AML-193 (cell line): ENCODE data around the gene MEGF11.

ENCODE experiments used
- DNase-seq, 2 experiments: peaks; one replicate each; lab custom pipeline; 2025; lab: John Stamatoyannopoulos, UW

Gene MEGF11

DNA sequence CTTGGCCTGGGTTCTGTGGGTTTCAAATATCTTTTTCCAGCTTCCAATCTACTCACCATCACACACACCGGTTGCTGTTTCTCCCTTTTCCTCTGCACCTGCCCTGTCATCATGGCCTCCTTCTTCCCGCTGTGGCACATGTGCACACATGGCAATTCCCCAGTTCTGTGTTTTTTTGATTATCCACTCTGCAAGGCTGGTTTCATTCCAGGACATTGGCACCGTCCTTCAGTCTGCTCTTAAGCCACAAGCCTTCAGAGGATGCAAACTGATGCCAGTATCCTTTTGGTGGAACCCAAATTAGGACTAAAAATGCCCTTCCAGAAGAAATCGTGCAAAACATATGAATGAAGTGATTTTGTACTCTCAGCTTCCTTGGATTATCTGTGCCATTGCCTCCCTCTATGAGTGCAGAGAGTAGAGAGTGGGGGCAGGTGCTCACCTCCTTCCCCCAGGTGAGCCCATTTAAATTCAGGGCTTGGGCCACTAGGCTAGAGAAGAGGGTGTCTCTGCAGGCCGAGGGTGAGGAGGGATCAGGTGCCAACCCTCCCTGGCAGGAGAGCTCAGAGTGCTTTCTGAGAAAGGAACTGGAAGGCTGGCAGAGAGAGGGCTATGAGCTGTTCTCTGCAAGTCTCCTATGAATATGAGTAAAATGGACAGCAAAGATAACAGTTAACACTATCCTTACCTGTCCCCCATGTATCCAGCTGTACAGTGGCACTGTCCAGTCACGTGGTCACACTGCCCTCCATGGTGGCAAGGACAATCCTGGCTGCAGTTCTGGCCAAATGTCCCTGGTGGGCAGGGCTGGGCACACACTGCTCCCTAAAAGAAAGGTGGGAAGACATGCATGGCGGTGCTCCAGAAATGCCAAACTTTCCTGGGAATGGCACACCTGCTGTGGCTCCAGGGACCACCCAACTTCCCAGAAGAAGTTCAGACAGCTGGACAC, 283.4 kb downstream of the MEGF11 start:
- no peak for DNase-seq

DNA sequence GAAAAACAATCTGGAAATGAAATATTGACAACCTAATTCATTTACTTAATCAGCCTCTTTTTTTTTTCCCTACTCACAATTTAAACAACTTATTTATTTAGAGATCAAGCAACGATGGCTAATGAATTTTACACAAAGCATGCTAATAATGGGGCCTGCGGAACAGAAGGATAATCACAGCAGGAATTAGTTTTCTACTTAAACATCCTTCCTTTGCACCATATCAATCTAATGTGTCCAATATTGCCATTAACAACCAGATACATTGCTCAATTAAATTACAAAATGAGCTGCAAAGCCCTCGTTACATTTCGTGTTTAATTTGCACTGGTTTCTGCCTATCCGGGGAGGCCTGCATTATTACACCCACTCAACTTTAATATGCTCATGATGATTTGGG, 285.0 kb downstream of the MEGF11 start:
- DNase-seq, result no peak

DNA sequence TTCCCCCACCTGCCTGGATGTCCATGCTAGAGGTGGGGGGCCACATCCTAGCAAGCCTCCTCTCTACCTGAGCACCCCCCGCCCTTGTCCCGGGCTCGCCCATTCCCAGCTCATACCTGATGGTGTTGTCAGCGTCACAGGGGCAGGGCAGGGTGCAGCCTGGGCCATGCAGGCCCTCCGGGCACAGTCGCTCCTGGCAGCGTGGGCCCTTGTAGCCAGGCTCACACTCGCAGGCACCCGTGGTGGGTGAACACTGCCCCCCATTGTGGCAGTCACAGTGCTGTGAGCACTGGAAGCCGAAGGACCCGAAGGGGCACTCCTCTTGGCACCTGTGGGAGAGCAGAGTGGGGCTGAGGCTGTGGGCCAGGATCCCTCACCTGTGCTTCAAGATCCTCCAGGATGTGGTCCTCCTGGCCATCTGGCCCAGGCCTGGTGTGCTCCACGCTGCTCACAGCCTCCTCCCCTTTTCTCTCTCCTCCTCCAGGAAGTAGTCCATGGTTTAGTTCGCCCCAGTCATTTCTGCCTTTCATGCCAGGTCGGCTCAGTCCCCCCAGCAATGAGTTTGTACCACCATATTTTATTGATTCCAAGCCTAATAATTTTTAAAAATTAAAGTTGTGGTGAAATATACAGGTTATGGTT, 288.6 kb downstream of the MEGF11 start:
- DNase-seq, result no peak

DNA sequence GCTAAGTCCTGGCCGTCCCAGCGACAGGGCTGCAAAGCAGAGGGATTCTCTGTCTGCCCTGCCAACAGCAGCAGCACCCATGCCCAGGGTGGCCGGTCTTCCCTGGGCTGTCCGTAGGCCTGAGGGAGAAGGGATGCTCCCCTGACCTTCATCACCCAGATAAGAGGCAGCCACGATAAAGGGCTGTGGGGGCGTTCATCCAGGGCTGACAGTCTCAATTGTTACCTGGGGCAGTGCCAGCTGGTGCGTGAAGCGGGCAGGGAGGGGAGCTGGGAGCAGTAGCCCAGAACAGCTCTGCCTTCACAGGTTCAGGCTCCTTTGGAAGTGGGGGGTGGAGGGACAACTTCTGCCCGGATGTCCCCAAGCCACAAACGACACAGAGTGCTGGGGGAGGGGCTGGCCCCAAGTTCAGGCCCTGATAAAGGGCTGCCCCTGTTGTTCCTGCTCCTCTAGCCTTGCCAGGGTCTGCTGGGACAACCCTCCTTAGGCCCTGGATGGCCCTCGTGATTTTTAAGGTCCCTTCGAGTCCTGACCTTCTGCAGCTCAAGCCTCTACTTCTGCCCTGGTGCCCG, 289.6 kb downstream of the MEGF11 start:
- no peak for DNase-seq

DNA sequence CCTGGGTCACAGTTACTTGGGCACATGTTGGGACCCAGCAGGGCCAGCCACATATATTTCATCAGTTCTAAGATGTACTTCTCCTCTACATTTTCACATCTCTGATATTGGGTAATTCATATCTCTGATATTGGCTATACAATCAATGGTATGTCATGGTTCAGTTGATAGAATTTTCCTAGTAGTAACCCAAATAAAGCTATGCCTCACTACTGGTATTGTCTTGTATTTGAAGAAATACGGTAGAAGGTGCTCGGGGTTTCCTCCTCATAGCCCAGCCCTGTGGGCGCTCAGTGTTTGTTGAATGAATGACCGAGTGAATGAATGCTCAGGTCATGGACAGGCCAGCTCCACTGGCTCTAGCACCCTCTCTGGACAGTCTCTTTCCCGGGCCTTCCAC, 290.2 kb downstream of the MEGF11 start:
- no peak for DNase-seq

DNA sequence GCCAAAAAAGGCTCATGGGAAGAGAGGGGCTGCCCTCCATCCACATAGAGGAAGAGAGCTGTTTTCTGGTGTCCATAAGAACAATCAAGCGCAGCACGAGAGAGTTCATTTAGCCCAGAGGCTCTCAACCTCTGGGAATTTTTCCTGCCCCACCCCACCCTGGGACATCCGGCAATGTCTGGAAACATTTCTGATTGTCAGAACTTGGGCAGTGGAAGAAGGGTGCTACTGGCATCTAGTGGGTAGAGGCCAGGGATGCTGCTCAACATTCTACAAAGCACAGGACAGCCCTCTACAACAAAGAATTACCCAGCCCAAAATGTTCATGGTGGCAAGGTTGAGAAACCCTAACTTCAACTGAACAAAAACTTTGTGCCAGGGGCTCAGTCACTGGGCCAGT, 291.4 kb downstream of the MEGF11 start:
- DNase-seq, result no peak

DNA sequence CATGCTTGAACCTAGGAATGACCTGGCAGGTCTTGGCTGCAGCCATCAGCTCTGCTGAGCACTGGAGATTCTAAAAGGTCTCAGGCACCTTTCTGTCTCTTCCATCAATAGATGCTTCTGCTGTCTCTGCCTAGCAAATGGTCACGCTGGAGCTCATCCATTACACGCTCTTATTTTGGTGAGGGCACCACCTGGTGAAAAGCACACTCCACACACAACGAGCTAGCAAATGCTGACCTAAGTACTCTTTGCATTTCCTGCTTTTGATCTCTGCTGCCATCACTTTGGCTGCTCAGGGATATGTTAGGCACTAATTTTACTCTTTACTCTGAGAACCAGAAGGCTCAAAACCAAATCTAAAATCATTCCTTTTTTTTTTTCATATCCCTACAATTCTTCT, 293.0 kb downstream of the MEGF11 start:
- no peak for DNase-seq

DNA sequence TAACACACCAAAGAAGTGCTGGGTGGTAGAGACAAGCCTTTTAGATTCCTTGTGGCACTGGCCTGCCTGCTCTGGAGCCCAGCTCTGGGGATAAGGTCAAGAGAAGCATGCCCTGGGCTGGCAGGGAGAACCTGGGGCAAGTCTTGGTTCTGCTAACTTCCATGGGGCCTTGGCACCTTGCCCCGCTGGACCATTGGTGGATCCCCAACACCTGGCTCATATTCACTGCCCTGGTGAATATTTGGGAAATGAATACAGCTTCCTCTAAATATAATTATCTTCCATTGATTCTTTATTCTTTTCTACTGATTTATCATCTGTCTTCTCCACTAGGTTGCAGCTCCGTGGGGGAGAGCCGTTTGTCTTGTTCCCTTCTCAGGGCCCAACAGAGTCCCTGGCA, 294.7 kb downstream of the MEGF11 start:
- no peak for DNase-seq

DNA sequence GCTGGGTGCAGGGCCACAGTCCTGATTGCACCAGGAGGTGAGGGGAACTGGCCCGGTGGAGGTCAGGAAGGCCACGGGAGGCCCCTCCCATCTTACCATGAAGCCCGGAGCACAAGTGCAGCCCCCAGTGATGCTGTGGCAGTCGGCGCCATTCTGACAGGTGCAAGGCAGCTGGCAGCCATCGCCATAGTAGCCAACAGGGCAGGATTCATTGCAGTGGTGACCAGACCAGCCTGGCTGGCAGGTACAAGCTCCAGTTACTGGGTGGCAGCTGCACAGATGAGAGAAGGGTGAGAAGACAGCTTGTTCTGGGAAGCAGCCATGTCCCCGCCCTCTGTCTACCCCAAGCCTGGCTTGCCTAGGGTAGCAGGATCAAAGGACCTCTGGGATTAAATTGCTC, 296.1 kb downstream of the MEGF11 start:
- no peak for DNase-seq

DNA sequence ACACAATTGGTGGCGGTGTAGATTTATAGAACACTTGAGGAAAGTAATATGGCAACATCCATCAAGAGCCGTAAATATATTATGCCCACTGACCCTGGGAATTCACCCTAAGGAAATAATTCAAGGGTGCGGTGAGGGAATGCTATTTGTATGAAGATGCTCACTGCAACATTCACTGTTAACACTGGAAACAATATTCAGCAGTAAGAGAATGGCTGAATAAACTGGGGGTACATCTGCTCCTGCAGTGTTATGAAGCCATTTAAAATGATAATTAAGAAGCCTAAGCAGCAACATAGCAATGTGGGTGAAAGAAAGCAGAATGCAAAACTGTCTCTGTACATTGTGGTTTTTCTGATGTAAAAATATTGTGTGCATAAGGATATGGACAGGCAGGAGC, 296.7 kb downstream of the MEGF11 start:
- no peak for DNase-seq

DNA sequence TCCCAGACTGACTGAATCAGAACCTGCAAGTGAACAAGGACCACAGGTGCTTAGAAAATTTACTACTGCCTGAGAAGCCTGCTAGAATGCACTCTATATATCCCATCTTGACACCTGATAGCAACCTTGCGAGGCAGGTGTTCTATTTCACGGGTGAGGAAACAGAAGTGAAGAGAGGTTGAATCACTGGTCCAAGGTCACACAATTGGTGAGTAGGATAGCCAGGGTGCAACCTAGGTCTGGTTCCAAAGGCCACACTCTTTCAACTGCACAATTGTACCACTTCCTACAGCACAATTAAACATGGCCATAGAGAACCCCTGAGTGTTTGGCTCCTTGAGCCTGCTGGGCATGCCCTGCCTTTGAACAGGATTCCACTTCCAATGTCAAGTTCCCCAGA, 297.2 kb downstream of the MEGF11 start:
- DNase-seq, result no peak

DNA sequence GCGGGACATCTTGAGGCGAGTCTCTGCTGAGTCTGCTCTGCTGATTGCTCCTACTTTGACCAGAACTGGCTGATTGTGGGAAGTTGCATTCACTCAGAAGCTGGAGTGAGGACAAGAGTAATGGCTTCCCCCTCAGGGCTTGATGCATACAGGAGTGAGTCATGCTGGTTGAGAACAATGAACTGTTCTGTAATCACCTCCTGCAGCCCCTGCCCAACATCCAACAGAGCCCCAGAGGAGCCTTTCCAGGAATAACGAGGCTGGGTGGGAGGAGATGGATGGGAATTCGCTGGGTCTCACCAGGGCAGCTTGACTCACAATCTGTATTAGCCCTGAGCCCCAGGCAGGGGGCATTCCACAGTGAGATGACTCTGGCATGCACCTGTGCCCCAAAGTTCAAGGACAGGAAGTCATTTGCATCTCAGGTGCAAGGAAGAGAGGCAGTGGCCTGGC, 299.2 kb downstream of the MEGF11 start:
- no peak for DNase-seq

DNA sequence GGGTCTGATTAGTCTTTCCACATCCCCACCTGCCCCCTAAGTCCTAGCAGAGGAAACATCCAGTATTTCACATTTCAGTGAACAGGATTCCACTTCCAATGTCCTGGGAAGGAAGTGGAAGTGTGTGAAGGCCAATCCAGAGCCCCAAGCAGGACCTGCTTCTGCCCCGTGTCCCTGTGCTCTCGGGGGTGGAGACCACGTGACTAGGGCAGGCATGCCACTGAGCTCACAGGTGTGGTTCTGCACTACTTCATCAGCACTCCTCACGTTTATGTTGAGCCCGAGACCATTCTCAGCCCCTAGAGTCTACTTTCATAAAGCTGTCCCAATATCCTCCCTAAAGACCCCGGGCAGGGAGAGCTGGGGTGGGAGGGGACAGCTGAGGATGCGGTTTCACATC, 299.9 kb downstream of the MEGF11 start:
- DNase-seq, result no peak

DNA sequence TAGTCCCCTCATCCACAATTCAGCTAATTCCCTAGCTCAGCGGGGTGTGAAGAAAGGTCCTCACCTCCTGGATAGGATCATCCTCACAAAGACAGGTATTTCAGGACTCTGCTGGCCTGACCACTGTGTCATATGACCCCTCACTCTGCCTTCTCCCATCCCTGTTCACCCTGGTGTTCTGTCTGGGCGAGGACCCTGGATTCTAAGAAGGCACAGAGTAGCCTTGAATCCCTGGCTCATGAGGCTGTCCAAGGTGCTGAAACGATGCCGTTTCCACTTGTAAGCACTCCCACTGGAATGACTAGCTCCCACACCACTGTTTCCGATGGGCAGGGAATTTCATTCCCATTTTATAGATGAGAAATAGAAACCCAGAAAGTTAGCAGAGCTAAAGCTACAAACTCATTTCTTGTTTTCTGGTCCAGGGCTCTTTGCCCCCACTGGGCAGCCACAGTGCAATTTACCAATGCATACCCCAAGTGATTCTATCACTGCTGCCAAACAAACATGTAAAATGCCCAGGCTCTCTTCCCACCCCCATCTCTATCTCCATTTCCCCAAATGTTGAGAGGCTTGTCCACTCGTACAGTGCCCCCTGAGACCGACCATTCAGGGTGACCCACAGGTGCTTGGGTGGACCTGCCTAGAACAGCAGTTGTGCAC, 301.0 kb downstream of the MEGF11 start:
- no peak for DNase-seq

DNA sequence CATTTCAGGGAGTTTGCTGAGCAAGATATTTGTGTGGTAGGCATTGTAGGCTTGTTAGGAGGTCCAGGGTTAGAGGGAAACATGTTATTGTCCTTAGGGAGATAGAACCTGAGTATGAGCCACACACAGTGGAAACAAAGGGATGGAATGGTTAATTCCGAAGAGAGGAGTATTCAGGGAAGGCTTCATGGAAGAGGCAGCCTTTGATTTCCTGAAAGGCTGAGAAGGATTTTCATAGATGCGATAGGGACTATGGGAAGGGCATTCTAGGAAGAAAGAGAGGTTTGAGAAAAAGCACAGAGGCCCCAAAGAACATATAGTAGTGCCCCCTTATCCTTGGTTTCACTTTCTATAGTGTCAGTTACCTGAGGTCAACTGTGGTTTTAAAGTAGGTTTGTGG, 302.5 kb downstream of the MEGF11 start:
- DNase-seq, result no peak

DNA sequence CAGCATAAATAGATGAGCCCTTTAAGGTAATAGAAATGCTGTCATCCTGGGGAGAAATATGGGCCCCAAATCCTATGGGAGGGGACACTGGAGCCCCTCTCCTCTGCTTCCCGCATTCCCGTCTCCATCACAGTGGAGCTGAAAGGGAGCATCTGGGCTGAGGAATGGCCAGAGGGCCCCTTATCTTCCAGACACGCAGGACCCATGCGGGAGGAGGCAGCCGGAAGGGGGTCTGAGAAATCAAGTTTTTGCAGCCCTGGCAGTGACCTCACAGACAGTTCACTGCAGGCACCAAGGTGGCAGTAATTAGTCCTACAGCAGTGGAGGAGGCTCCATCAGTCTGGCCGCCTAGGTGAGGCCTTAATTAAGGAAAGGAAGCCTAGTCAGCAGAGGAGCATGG, 304.1 kb downstream of the MEGF11 start:
- no peak for DNase-seq

DNA sequence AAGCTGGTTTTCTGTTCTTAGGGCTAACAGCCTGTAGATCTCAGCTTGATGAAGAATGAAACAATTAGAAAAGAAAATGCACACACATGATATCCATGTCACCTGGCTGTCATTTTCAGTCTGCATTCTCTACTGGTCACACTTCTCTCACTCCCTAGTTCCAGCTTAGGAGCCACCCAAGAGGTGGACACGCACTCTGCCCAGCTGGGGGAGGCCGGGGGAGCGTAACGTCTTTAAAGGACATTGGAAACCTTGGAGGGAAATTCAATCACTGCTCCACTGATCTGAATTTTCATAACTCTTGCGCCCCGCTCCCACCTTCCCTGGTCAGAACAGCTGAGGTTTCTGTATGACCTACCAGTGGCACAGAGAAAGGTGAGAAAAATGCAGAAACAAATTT, 304.5 kb downstream of the MEGF11 start:
- DNase-seq, result no peak

DNA sequence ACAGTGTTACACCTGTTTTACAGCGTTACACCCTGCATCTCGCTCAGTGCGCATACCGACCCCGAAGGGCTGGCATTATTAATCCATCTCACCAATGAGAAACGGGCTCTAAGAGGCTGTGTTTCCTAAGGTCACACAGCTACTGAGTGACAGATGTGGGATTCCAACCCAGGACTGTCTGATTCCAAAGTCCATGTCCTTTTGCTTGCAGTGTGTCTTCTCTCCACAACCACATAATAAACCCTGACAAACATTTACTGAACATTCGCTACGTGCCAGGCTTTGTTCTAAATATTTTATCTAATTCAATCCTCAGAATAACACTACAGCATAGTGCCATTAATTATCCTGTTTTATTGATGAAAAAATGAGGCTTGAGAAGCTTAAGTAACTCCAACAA, 305.2 kb downstream of the MEGF11 start:
- no peak for DNase-seq

DNA sequence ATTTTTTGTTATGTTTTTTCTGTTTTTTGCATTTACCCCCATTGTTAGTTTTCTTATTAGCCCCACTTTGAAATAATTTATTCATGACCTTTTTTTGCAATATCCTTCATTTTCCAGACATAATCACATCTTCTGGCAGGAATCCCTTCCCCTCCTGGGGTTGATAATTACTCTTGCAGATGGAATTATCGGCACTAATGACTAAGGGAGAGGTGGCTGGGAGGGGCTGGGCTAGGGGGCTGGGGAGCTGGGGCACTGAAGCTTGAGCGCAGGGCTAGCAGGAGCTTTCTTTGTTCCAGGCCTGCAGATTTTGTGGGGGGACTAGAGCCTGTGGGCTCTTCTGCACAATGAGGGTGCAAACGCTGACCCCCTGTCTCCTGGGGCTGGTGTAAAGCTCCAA, 306.5 kb downstream of the MEGF11 start:
- no peak for DNase-seq

DNA sequence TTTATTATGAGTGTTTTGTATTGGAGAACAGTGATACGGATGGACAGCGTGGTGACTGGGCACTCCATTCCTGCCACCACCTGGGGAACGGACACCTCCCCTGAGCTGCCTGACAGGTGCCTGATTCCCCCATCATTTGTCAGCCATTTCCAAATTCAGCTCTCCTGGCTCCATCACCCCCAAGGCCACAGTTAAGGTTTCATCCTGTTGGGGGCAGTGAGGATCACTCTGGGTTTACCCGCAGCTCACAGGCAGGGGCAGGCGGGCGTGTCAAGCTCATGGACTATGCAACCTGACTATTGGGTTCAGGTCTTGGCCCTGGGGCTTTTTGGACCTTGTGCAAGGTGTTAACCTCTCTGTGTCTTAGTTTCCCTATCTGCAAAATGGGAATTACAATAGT, 307.9 kb downstream of the MEGF11 start:
- DNase-seq, result no peak

DNA sequence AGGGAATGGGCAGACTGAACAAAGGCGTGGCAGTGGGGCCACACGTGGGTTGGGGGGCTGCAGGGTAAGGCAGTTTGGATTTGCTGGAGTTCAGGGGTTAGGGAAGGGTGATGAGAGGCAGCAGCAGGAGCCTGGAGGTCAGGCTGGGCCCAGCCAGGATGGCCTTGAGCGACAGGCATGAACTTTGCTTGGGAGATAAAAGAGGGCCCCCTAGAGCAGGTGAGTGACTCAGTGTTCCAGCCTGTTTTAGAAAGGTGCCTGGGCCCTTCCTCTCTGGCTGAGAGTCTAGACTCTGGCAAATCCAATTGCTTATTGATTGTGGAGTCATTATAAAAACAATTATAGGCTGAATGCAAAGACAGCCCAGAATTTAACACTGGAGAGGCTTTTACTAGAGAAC, 309.1 kb downstream of the MEGF11 start:
- no peak for DNase-seq

DNA sequence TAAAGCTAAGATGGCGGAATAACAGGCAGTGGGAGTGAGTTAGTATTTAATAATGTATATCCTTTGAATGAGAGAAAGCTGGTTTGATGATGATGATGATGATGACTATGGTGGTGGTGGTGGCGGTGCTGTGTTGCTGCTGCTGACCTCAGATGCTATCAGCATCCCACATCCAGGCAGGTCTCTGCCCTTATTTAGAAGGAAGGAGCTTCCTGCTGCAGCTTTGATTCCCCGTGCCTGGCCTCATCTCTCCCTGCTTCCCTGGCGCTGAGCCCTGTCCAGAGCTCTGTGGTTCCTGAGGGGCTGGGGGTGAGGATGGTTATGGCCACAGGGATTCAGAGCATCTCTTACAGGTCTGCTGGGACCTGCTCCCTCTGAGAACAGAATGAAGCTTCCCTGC, 311.1 kb downstream of the MEGF11 start:
- no peak for DNase-seq

DNA sequence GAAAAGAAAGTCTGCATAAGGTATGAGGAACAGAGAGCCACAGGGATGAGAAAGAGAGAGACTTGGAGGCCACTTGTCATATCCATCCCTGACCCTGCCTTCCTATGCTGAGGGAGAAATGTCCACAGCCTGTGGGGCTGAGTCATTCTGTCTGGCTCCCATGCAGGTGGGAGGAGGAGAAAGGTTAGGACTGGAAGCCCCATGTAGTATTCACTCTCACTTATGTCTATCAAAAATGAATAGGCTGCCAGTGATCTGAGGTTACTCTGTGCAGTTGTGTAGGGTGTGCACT, 313.0 kb downstream of the MEGF11 start:
- no peak for DNase-seq
